DOHH2 (cell line): ENCODE measurements around the gene ITGB4.

Source experiments
- H3F3A ChIP-seq: fragments of 200-600 bp; sonication (generic), shearing (Covaris generic); 2 replicates; pipeline ENCODE4 v1.6.0; 2016; ENCODE audit warnings: antibody characterized with exemption, mild to moderate bottlenecking; ENCODE audit not compliant: control insufficient read depth, insufficient read depth
- H3K27ac ChIP-seq: fragments of 200-600 bp; sonication (generic); 2 replicates; pipeline ENCODE4 v1.5.1; 2014; ENCODE audit warnings: low read depth, mild to moderate bottlenecking, low read length, moderate library complexity
- H3K27me3 ChIP-seq: fragments of 200-600 bp; sonication (generic); 2 replicates; pipeline ENCODE4 v1.6.1; 2014; ENCODE audit warnings: mild to moderate bottlenecking, low read length, mixed read lengths; ENCODE audit not compliant: control insufficient read depth
- H3K36me3 ChIP-seq: fragments of 200-600 bp; sonication (generic); 2 replicates; pipeline ENCODE4 v1.6.1; 2014; ENCODE audit warnings: mild to moderate bottlenecking, low read length, moderate library complexity, mixed read lengths; ENCODE audit not compliant: control insufficient read depth
- H3K4me1 ChIP-seq: fragments of 200-600 bp; sonication (generic); 2 replicates; pipeline ENCODE4 v1.6.1; 2014; ENCODE audit warnings: mild to moderate bottlenecking, low read length, mixed read lengths; ENCODE audit not compliant: control insufficient read depth
- H3K4me2 ChIP-seq: fragments of 200-600 bp; sonication (generic); 2 replicates; pipeline ENCODE4 v1.6.0; 2014; ENCODE audit warnings: mild to moderate bottlenecking, low read length, moderate library complexity
- H3K4me3 ChIP-seq: fragments of 200-600 bp; sonication (generic); 2 replicates; pipeline ENCODE4 v1.5.1; 2014; ENCODE audit warnings: mild to moderate bottlenecking, low read length, mixed read lengths
- H3K79me2 ChIP-seq: fragments of 200-600 bp; sonication (generic); 2 replicates; pipeline ENCODE4 v1.6.1; 2014; ENCODE audit warnings: mild to moderate bottlenecking, low read length, mixed read lengths; ENCODE audit not compliant: control insufficient read depth
- H3K9me2 ChIP-seq: fragments of 200-600 bp; sonication (generic); replicated peaks from 2 replicates; pipeline ENCODE4 v1.6.1; 2014; ENCODE audit warnings: mild to moderate bottlenecking, low read length, mixed read lengths; ENCODE audit not compliant: control insufficient read depth
- H3K9me3 ChIP-seq: fragments of 200-600 bp; sonication (generic); 2 replicates; pipeline ENCODE4 v1.6.1; 2014; ENCODE audit warnings: antibody characterized with exemption, low read length, mixed read lengths; ENCODE audit not compliant: control insufficient read depth, insufficient read depth
- H4K20me1 ChIP-seq: fragments of 200-600 bp; sonication (generic); 2 replicates; pipeline ENCODE4 v1.6.0; 2014; ENCODE audit warnings: low read depth, mild to moderate bottlenecking, antibody characterized with exemption, low read length, moderate library complexity; ENCODE audit not compliant: control insufficient read depth, insufficient read depth
- EZH2phosphoT487 ChIP-seq: fragments of 200-600 bp; sonication (generic); IDR thresholded peaks from 2 replicates; pipeline ENCODE4 v1.6.1; 2017; ENCODE audit warnings: borderline replicate concordance, mild to moderate bottlenecking, antibody characterized with exemption, low read length, moderate library complexity, mixed read lengths
- TF ChIP-seq, protein P1 (sequence below): fragments of 200-600 bp; sonication (generic); IDR thresholded peaks from one replicate; pipeline ENCODE4 v1.5.1; 2014; ENCODE audit warnings: antibody characterized with exemption, mild to moderate bottlenecking, low read depth, low read length; ENCODE audit not compliant: poor library complexity, severe bottlenecking

Gene ITGB4

GRCh38 chr17:75731086-75731715 lies 9.9 kb downstream of the ITGB4 start:
- H3F3A ChIP-seq = 0 out of 2 replicates have a peak, but pooled peaks cover 3% of the 10 kb centered on the region
- no peak overlapping the region for H3K4me2 ChIP-seq
- no peaks in the 10 kb centered on the region for H3K9me3 ChIP-seq
- no peak for TF ChIP-seq EZH2phosphoT487
- TF ChIP-seq, protein P1, sequence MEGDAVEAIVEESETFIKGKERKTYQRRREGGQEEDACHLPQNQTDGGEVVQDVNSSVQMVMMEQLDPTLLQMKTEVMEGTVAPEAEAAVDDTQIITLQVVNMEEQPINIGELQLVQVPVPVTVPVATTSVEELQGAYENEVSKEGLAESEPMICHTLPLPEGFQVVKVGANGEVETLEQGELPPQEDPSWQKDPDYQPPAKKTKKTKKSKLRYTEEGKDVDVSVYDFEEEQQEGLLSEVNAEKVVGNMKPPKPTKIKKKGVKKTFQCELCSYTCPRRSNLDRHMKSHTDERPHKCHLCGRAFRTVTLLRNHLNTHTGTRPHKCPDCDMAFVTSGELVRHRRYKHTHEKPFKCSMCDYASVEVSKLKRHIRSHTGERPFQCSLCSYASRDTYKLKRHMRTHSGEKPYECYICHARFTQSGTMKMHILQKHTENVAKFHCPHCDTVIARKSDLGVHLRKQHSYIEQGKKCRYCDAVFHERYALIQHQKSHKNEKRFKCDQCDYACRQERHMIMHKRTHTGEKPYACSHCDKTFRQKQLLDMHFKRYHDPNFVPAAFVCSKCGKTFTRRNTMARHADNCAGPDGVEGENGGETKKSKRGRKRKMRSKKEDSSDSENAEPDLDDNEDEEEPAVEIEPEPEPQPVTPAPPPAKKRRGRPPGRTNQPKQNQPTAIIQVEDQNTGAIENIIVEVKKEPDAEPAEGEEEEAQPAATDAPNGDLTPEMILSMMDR = no peak
- H3K79me2 ChIP-seq = no peaks in the 10 kb centered on the region
- H3K36me3 ChIP-seq = no peaks in the 10 kb centered on the region
- H3K4me1 ChIP-seq = peaks cover 6% of the 10 kb centered on the region
- no peaks in the 10 kb centered on the region for H3K9me2 ChIP-seq
- no peaks in the 10 kb centered on the region for H4K20me1 ChIP-seq
- no peaks in the 10 kb centered on the region for H3K27me3 ChIP-seq
- H3K4me3 ChIP-seq = no peak overlapping the region
- no peak overlapping the region for H3K27ac ChIP-seq

DNA sequence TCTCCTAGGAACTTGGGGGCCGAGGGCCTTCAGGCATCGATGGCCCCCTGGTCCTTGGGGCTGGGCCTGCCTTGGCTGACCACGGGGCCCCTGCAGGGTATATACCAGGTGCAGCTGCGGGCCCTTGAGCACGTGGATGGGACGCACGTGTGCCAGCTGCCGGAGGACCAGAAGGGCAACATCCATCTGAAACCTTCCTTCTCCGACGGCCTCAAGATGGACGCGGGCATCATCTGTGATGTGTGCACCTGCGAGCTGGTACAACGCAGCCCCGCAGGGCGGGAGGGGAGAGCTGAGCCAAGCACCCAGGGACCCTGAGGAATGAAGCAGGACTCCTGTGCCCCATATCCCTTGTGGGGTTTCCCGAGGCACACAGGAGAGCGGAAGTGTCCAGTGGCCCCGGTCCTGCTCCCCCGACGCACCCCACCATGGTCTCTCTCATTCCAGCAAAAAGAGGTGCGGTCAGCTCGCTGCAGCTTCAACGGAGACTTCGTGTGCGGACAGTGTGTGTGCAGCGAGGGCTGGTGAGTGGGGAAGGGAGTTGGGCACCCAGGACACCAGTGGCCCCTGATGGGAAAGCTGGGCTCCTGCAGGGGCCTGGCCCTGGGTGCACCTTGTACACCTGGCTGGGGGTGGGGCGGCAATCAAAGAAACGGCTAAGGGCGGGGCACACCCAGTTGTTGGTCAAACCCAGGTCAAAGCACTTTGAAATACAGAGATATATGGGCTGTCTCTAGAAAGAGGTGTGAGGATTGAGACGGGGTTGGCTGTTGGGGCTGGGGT lies 10.6 kb downstream of the ITGB4 start:
- Histone ChIP-seq H3K79me2 (no peaks in the 10 kb centered on the region), H3K4me2 (no peak overlapping the region), H3K9me3 (no peaks in the 10 kb centered on the region), H4K20me1 (no peaks in the 10 kb centered on the region), H3K4me1 (peaks cover 6% of the 10 kb centered on the region), H3K4me3 (no peak overlapping the region), H3K27ac (no peak overlapping the region), H3F3A (0 out of 2 replicates have a peak, but pooled peaks cover 3% of the 10 kb centered on the region), H3K9me2 (no peaks in the 10 kb centered on the region), H3K36me3 (no peaks in the 10 kb centered on the region), H3K27me3 (no peaks in the 10 kb centered on the region)
- TF ChIP-seq EZH2phosphoT487 = no peak

- H4K20me1 ChIP-seq = no peaks in the 10 kb centered on the region
- 0 out of 2 replicates have a peak, but pooled peaks cover 3% of the 10 kb centered on the region for H3F3A ChIP-seq
- peaks cover 16% of the 10 kb centered on the region for H3K4me1 ChIP-seq
- no peaks in the 10 kb centered on the region for H3K9me3 ChIP-seq
- no peak for TF ChIP-seq EZH2phosphoT487
- TF ChIP-seq, protein P1 = no peak
- no peaks in the 10 kb centered on the region for H3K27me3 ChIP-seq
- H3K27ac ChIP-seq = no peak overlapping the region
- H3K4me3 ChIP-seq = no peak overlapping the region
- no peak overlapping the region for H3K4me2 ChIP-seq
- H3K36me3 ChIP-seq = no peaks in the 10 kb centered on the region
- H3K9me2 ChIP-seq = no peaks in the 10 kb centered on the region
- no peaks in the 10 kb centered on the region for H3K79me2 ChIP-seq
Observed at GRCh38 chr17:75733471-75733870, 12.2 kb downstream of the ITGB4 start.
